SK-N-SH treated with all-trans-retinoic acid at 6 μM for 48 hours (cell line): ENCODE results near the gene NANOS3.

Source experiments
- ATAC-seq: fragments of 200-7000 bp; cut with Tn5 transposase; 3 replicates; pipeline ENCODE4 v1.9.1; 2020; ENCODE audit warnings: mild to moderate bottlenecking, moderate library complexity
- ARNTL ChIP-seq: fragments of 450-650 bp; formaldehyde crosslinking; IDR thresholded peaks from 2 replicates; pipeline ENCODE4 v1.5.0; 2020; ENCODE audit warnings: low read depth, mild to moderate bottlenecking, moderate library complexity, borderline replicate concordance
- BACH2 ChIP-seq: fragments of 250-450 bp; sonication (Bioruptor Pico); IDR thresholded peaks from 2 replicates; pipeline ENCODE4 v1.9.0; 2021; ENCODE audit warnings: mild to moderate bottlenecking, borderline replicate concordance
- CREB5 ChIP-seq: fragments of 250-450 bp; sonication (Bioruptor Pico); IDR thresholded peaks from 2 replicates; pipeline ENCODE4 v1.5.1; 2020; ENCODE audit warnings: low read depth, mild to moderate bottlenecking, moderate library complexity
- CSRNP3 ChIP-seq: fragments of 250-450 bp; sonication (Bioruptor Pico); IDR thresholded peaks from 2 replicates; pipeline ENCODE4 v1.5.1; 2021; ENCODE audit warnings: mild to moderate bottlenecking, moderate library complexity
- ESRRG ChIP-seq: fragments of 250-450 bp; sonication (Bioruptor Pico); IDR thresholded peaks from 2 replicates; pipeline ENCODE4 v1.6.1; 2021; ENCODE audit warnings: mild to moderate bottlenecking
- ISL1 ChIP-seq: fragments of 250-450 bp; sonication (Bioruptor Pico); IDR thresholded peaks from 2 replicates; pipeline ENCODE4 v2.1.2; 2022; ENCODE audit warnings: mild to moderate bottlenecking, moderate library complexity
- OSR1 ChIP-seq: fragments of 250-450 bp; sonication (Bioruptor Pico); IDR thresholded peaks from 2 replicates; pipeline ENCODE4 v1.8.0; 2022; ENCODE audit warnings: moderate library complexity, mild to moderate bottlenecking, inconsistent platforms
- PATZ1 ChIP-seq: fragments of 250-450 bp; sonication (Bioruptor Pico); IDR thresholded peaks from 2 replicates; pipeline ENCODE4 v1.8.0; 2020; ENCODE audit warnings: mild to moderate bottlenecking, moderate library complexity, borderline replicate concordance
- PPARA ChIP-seq: fragments of 250-450 bp; sonication (Bioruptor Pico); IDR thresholded peaks from 2 replicates; pipeline ENCODE4 v1.5.0; 2020; ENCODE audit warnings: mild to moderate bottlenecking, borderline replicate concordance
- RARB ChIP-seq: fragments of 250-450 bp; sonication (Bioruptor Pico); IDR thresholded peaks from 2 replicates; pipeline ENCODE4 v1.8.0; 2021; ENCODE audit warnings: mild to moderate bottlenecking, moderate library complexity
- SNAI2 ChIP-seq: fragments of 250-450 bp; sonication (Bioruptor Pico); IDR thresholded peaks from 2 replicates; pipeline ENCODE4 v1.5.0; 2020; ENCODE audit warnings: mild to moderate bottlenecking, moderate library complexity
- TCF4 ChIP-seq: fragments of 250-450 bp; sonication (Bioruptor Pico); IDR thresholded peaks from 2 replicates; pipeline ENCODE4 v1.8.0; 2021; ENCODE audit warnings: mild to moderate bottlenecking, moderate library complexity, borderline replicate concordance
- TOX ChIP-seq: fragments of 250-450 bp; sonication (Bioruptor Pico); IDR thresholded peaks from 2 replicates; pipeline ENCODE4 v1.8.0; 2021; ENCODE audit warnings: mild to moderate bottlenecking, moderate library complexity, borderline replicate concordance
- TSHZ2 ChIP-seq: fragments of 250-450 bp; sonication (Bioruptor Pico); IDR thresholded peaks from 2 replicates; pipeline ENCODE4 v1.5.0; 2020; ENCODE audit warnings: mild to moderate bottlenecking, moderate library complexity
- ZC3H10 ChIP-seq: fragments of 250-450 bp; sonication (Bioruptor Pico); IDR thresholded peaks from 2 replicates; pipeline ENCODE4 v1.5.1; 2021; ENCODE audit warnings: mild to moderate bottlenecking, moderate library complexity
- ZFP3 ChIP-seq: fragments of 250-450 bp; sonication (Bioruptor Pico); IDR thresholded peaks from 2 replicates; pipeline ENCODE4 v1.5.0; 2020; ENCODE audit warnings: mild to moderate bottlenecking, moderate library complexity
- ZFP30 ChIP-seq: fragments of 450-650 bp; formaldehyde crosslinking; IDR thresholded peaks from 2 replicates; pipeline ENCODE4 v1.5.0; 2022; ENCODE audit warnings: mild to moderate bottlenecking, moderate library complexity
- ZNF565 ChIP-seq: fragments of 450-650 bp; formaldehyde crosslinking; conservative IDR thresholded peaks from 2 replicates; pipeline ENCODE4 v1.5.0; 2020; ENCODE audit warnings: low read depth, mild to moderate bottlenecking, moderate library complexity
- ZNF70 ChIP-seq: fragments of 450-650 bp; formaldehyde crosslinking; IDR thresholded peaks from 2 replicates; pipeline ENCODE4 v1.5.0; 2020; ENCODE audit warnings: mild to moderate bottlenecking, moderate library complexity
- ZNF8 ChIP-seq: fragments of 450-650 bp; formaldehyde crosslinking; IDR thresholded peaks from 2 replicates; pipeline ENCODE4 v1.5.0; 2020; ENCODE audit warnings: mild to moderate bottlenecking, moderate library complexity

NANOS3 gene

GRCh38 chr19:13909430-13909829 is 32.5 kb downstream of the NANOS3 start:
- ATAC-seq: no peak
- TF ChIP-seq ZNF565 (CRISPR knock-in tag) (no peak), ESRRG (no peak), CSRNP3 (CRISPR knock-in tag) (no peak), ZNF8 (CRISPR knock-in tag) (no peak), ZNF70 (no peak), ISL1 (CRISPR knock-in tag) (no peak), BACH2 (no peak), ZFP30 (no peak), TOX (no peak), PATZ1 (CRISPR knock-in tag) (no peak), SNAI2 (no peak), PPARA (no peak), RARB (no peak)

GRCh38 chr19:13913352-13913751 is 36.4 kb downstream of the NANOS3 start:
- TF ChIP-seq TSHZ2: no peak
- TF ChIP-seq CSRNP3 (CRISPR knock-in tag): no peak
- no peak for TF ChIP-seq PPARA
- no peak for TF ChIP-seq OSR1 (CRISPR knock-in tag)
- TF ChIP-seq ZFP30: no peak
- no peak for ATAC-seq

GRCh38 chr19:13914777-13915176 is 37.8 kb downstream of the NANOS3 start:
- no peak for ATAC-seq
- TF ChIP-seq ZFP3 (CRISPR knock-in tag) (no peak), ZNF8 (CRISPR knock-in tag) (no peak), CSRNP3 (CRISPR knock-in tag) (no peak), ARNTL (CRISPR knock-in tag) (no peak), ZNF565 (CRISPR knock-in tag) (no peak), TSHZ2 (no peak), PPARA (no peak), ZNF70 (no peak), ZFP30 (no peak), ISL1 (CRISPR knock-in tag) (no peak), CREB5 (no peak), TCF4 (CRISPR knock-in tag) (no peak), ZC3H10 (no peak)
